Heart left ventricle (tissue), 16 donors: ENCODE data around the gene OGDHL. TPM values are rescaled to one million over a fixed set of nuclear protein-coding genes. Genes with fewer than 3 reads are reported as not detected.

Experiments used
- ATAC-seq, 4 donors: fragments of 200-7000 bp; cut with Tn5 transposase; one replicate each; pipeline ENCODE4 v1.9.1; 2020 to 2022; ENCODE audit warnings: moderate library complexity in 4 of 4, mild to moderate bottlenecking in 3 of 4, moderate number of reproducible peaks in 1 of 4
- DNase-seq, 5 donors: peaks; one replicate each; pipeline ENCODE4 v3.0.0-alpha.2; 2020
- H3K27ac ChIP-seq, 12 donors: fragments of 200-600 bp; sonication (generic) in 4 of 12; one replicate each; pipeline versions ENCODE4 v1.5.0 to v1.8.0; 2016 to 2022; ENCODE audit warnings: mild to moderate bottlenecking in 2 of 12
- H3K27me3 ChIP-seq, 9 donors: fragments of 200-600 bp; sonication (generic) in 2 of 9; one replicate each; pipeline versions ENCODE4 v1.5.1 to v1.8.0; 2016 to 2022; ENCODE audit warnings: mild to moderate bottlenecking in 3 of 9
- H3K36me3 ChIP-seq, 9 donors: fragments of 200-600 bp; sonication (generic) in 2 of 9; one replicate each; pipeline versions ENCODE4 v1.5.0 to v1.8.0; 2018 to 2022; ENCODE audit warnings: mild to moderate bottlenecking in 2 of 9
- H3K4me1 ChIP-seq, 12 donors: fragments of 200-600 bp; sonication (generic) in 4 of 12; one replicate each; pipeline versions ENCODE4 v1.5.0 to v1.8.0; 2016 to 2022; ENCODE audit warnings: mild to moderate bottlenecking in 3 of 12
- H3K4me3 ChIP-seq, 12 donors: fragments of 200-600 bp; sonication (generic) in 4 of 12; one replicate each; pipeline versions ENCODE4 v1.5.0 to v1.8.0; 2017 to 2022; ENCODE audit warnings: mild to moderate bottlenecking in 9 of 12, moderate library complexity in 4 of 12
- H3K9me3 ChIP-seq, 12 donors: fragments of 200-600 bp; sonication (generic) in 4 of 12; one replicate each; pipeline versions ENCODE4 v1.5.0 to v1.8.0; 2016 to 2022; ENCODE audit warnings: mild to moderate bottlenecking in 1 of 12
- POLR2A ChIP-seq, 2 donors: fragments of 450-650 bp; IDR thresholded peaks; one replicate each; pipeline ENCODE4 v1.6.1; 2017; ENCODE audit warnings: antibody characterized with exemption in 2 of 2, mild to moderate bottlenecking in 2 of 2, moderate library complexity in 2 of 2
- WGBS, 4 donors: extraction: QIAGEN DNeasy Blood & Tissue Kit in 2 of 4; methylation state at CpG; one replicate each; pipeline versions ENCODE4 v1.1.5 to v1.1.7; 2013 to 2018; 5-methylcytosine and 5-hydroxymethylcytosine counted together
- intact Hi-C, 10 donors: fragments of 100-400 bp; cut with DNase I; formaldehyde crosslinking; loops; one replicate each; pipeline versions ENCODE4 v1.11.1 to v1.14.2; 2022
- polyA plus RNA-seq, 2 donors: library from polyadenylated mRNA; stranded (reverse); fragments of 200-250 nt; gene quantifications; one replicate each; pipeline ENCODE4 v1.2.3, GENCODE V29; 2013
- total RNA-seq, 9 donors: library from RNA; depleted of rRNA in 2 of 9; stranded (reverse); fragments of >200 nt in 2 of 9; fragmentation: NEBNext Ultra II Directional in 3 of 9; extraction: Animal tissue kit (Norgen Biotek cat#: 25700) in 3 of 9; gene quantifications; one replicate each; pipeline versions ENCODE4 v1.1.0 to v1.2.4, GENCODE V29; 2016 to 2023
- TF ChIP-seq, protein P1 (sequence below), 12 donors: fragments of 200-600 bp; sonication (generic) in 4 of 12; IDR thresholded peaks; one replicate each; pipeline versions ENCODE4 v1.5.0 to v1.8.0; 2018 to 2022; ENCODE audit warnings: antibody characterized with exemption in 12 of 12, mild to moderate bottlenecking in 5 of 12
- donor health status: ischemic (EF 13 %, LVEDD 7.1; RV severe dilation, severe dysfunction).
- donor health status: healthy with polysubstance abuse.
- donor health status: DM: no; HTN: yes; CAD: no.
- donor health status: DM: no; HTN: no; CAD: no.
- donor health status: ischemic (EF 25% LVEDD 6.9; RV normal size, moderate dysfunction).
- donor health status: ischemic (EF 25% LVEDD 5.7; RV mildly dilated, moderate dysfunction).
- donor health status: healthy.
- donor health status: DM: yes; HTN: yes; CAD: no.
- donor health status: ischemic (EF 35%, LVEDD 5.7; RV mildly dilated, moderate dysfunction).
- donor health status: nonischemic (EF 11% LVEDD 7.7; RV severe dilation, severe dysfunction).
- donor health status: DM: yes; HTN: yes; CAD: no.
- donor health status: PGD.
- donor health status: ischemic (EF 29% LVEDD 5.4; RV normal size, mild dysfunction).
- donor health status: nonischemic (EF 23%, LVEDD 6.1; RV moderate dilation, normal function).

The OGDHL gene
- total and polyA plus RNA-seq, 11 donors, result 0.18 to 11.3 (median 1.5) TPM

DNA sequence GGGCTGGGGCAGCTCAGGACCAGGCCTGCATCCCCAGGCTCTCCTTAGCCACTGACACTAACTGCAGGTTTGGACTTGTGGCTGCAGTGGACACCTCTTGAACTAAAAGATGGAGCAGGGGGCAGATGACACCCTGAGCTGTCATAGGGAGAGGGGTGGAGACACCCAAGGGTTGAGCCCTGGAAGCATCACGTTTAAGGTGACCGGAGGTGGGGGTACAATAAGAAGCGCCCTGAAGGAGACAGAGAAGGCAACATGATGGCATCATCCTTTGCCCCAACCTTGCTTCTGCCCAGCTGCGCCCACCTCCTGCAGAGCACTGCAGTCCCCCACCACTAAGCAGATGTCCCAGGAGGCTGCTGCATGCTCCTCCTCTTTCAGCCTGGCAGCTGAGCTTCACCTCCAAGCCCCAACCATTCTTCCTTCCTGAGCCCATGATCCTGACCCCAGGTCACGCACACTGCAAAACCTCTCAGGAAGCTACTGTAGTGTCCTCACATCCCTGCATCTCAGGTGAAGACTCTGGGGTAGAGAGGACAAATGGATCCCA lies 25.5 kb downstream of the OGDHL start:
- Histone ChIP-seq H3K4me3 (no peak overlapping the region), H3K27me3 (no peaks in the 10 kb centered on the region), H3K27ac (no peak overlapping the region), H3K4me1 (no peaks in the 10 kb centered on the region), H3K36me3 (no peaks in the 10 kb centered on the region), H3K9me3 (no peaks in the 10 kb centered on the region)
- intact Hi-C loops, result no loop called here
- WGBS, 4 donors, result 85 to 91% (median 89%) methylated on average over 5 of the region's 5 CpGs
- TF ChIP-seq, protein P1, sequence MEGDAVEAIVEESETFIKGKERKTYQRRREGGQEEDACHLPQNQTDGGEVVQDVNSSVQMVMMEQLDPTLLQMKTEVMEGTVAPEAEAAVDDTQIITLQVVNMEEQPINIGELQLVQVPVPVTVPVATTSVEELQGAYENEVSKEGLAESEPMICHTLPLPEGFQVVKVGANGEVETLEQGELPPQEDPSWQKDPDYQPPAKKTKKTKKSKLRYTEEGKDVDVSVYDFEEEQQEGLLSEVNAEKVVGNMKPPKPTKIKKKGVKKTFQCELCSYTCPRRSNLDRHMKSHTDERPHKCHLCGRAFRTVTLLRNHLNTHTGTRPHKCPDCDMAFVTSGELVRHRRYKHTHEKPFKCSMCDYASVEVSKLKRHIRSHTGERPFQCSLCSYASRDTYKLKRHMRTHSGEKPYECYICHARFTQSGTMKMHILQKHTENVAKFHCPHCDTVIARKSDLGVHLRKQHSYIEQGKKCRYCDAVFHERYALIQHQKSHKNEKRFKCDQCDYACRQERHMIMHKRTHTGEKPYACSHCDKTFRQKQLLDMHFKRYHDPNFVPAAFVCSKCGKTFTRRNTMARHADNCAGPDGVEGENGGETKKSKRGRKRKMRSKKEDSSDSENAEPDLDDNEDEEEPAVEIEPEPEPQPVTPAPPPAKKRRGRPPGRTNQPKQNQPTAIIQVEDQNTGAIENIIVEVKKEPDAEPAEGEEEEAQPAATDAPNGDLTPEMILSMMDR (IDR thresholded peaks at IDR 0.05), result no peak
- no peak for TF ChIP-seq POLR2A (IDR thresholded peaks at IDR 0.05)
- DNase-seq (no peak), ATAC-seq (no peak)

DNA sequence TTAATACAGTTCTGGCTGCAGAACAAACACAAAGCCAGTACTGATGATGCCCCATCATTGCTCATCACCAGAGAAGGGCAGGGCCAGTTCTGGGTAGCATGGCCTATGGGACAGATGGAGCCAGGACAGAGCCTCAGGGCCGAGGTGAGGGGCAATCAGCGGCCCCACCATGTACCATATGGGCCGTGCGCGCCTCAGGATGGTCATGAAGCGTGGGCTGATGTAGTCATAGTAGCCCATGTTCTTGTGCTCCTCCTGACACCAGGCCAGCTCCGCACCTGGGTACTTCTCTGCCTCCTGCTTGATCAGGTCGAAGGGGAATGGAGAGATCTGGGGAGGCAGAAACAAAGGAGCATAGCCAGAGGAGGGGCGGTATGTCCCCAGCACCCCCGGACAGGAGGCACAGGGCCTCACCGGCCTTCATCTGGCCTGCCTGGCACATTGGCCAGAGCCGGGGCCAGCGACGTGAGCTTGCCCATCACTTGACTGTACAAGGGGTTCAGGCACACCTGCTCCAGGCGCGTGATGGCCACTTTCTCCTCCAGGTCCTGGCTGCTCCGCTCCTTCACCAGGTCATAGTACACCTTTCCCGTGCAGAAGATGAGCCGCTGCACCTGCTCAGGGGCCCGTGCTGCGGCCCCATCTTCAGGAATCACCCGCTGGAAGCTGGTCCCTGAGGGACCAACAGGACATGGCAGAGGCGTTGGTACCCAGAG lies 26.1 kb downstream of the OGDHL start:
- 90 to 93% (median 93%) methylated on average over 20 to 23 of the region's 23 CpGs for WGBS, 4 donors

DNA sequence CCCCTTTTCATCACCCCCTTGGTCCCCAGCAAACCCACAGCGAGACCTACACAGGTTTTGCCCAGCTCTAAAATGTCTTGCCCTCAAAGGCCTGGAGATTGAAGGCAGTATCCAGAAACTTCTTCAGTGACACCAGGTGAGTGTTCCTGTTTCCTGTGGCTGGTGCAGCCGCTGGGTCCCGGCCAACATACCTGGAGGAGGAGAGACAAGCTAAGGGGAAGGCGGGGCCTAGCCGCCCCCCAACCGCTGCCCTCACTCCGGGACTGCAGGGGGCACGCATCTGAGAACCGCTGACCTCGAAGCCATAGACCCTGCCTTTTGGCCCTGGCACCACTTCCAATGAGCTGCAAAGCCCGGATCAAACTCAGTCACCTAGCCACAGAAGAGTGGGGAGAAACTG lies 27.0 kb downstream of the OGDHL start:
- Histone ChIP-seq H3K9me3 (no peaks in the 10 kb centered on the region), H3K4me1 (no peaks in the 10 kb centered on the region), H3K27me3 (no peaks in the 10 kb centered on the region), H3K27ac (no peak overlapping the region), H3K4me3 (no peak overlapping the region), H3K36me3 (no peaks in the 10 kb centered on the region)
- TF ChIP-seq, protein P1 (IDR thresholded peaks at IDR 0.05), result no peak
- TF ChIP-seq POLR2A (IDR thresholded peaks at IDR 0.05), result no peak
- 61 to 68% (median 64%) methylated on average over 6 to 11 of the region's 11 CpGs for WGBS, 4 donors
- no peak for ATAC-seq
- intact Hi-C loops, result no loop called here
- DNase-seq, result no peak

More for the DNA sequence above, 26.1 kb downstream of the OGDHL start:
- Histone ChIP-seq H3K36me3 (no peaks in the 10 kb centered on the region), H3K9me3 (no peaks in the 10 kb centered on the region), H3K4me3 (no peak overlapping the region), H3K27ac (no peak overlapping the region), H3K4me1 (no peaks in the 10 kb centered on the region), H3K27me3 (no peaks in the 10 kb centered on the region)
- no peak for DNase-seq
- ATAC-seq, result no peak
- intact Hi-C loops, result no loop called here
- no peak for TF ChIP-seq POLR2A (IDR thresholded peaks at IDR 0.05)
- TF ChIP-seq, protein P1 (IDR thresholded peaks at IDR 0.05), result no peak

DNA sequence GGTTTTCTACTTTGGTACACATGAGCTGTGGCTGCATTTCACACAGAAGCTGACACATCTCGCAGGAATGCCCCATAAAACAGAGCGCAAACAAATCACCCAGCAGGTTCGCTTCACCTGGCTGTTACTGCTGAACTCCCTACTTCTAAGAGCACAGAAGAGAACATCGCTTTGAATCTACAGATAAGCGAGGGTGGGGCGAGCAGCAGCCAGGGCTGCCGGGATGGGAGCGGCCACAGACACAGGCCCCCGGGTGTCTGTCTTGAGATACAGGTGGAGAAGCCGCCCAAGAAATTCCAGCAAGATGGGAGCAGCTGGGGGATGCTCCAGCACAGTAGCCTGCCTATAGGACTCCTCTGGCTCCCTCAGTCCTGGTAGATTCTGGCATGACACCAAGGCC lies 27.4 kb downstream of the OGDHL start:
- Histone ChIP-seq H3K27ac (no peak overlapping the region), H3K4me1 (no peaks in the 10 kb centered on the region), H3K27me3 (no peaks in the 10 kb centered on the region), H3K36me3 (no peaks in the 10 kb centered on the region), H3K4me3 (no peak overlapping the region), H3K9me3 (no peaks in the 10 kb centered on the region)
- intact Hi-C loops, result no loop called here
- WGBS, 4 donors, result 68 to 81% (median 75%) methylated on average over 10 of the region's 10 CpGs
- TF ChIP-seq POLR2A (IDR thresholded peaks at IDR 0.05), result no peak
- TF ChIP-seq, protein P1 (IDR thresholded peaks at IDR 0.05), result no peak
- no peak for DNase-seq
- ATAC-seq, result no peak
